Activated CD8-positive, alpha-beta memory T cell treated with anti-CD3 and anti-CD28 coated beads, Interleukin-2, amount 50 U/mL, for 24 hours (primary cell): ENCODE data around the gene GDNF.

Source experiments
- DNase-seq: peaks from one replicate; pipeline ENCODE4 v3.0.0-alpha.2; 2020; ENCODE audit errors: extremely low read depth

GDNF gene

GRCh38 chr5:37847978-37848425, 8.2 kb upstream of the GDNF start:
- no peak for DNase-seq

DNA sequence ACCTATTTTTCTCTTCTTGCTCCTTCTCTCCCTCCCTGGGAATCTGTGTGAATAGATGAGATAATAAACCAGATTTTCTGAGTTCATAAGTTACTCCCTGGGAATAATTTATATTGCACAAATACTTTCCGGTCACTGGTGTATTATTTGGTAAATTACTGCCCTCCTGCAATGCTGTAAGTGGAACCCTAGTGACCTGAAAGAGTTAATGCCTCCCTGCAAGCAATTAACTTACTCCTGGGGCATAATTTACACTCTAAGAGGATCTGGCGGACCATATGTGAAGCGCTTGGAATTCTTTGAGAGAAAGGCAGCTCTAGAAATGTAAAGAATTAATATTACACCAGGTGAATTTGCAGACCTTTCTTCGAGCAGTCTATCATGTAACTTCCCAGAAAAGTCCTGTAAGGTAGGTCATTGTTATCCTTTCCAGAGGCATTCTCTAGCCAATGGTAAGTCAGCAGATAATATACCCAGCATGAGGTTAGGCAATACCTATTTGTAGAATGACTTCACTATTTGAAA, 7.0 kb upstream of the GDNF start:
- no peak for DNase-seq

- DNase-seq, result no peak
Measured at GRCh38 chr5:37844009-37844408, 4.2 kb upstream of the GDNF start.

- no peak for DNase-seq
Measured at GRCh38 chr5:37842048-37842447, 2.2 kb upstream of the GDNF start.

GRCh38 chr5:37841203-37841602, 1.4 kb upstream of the GDNF start:
- DNase-seq, result no peak

DNA sequence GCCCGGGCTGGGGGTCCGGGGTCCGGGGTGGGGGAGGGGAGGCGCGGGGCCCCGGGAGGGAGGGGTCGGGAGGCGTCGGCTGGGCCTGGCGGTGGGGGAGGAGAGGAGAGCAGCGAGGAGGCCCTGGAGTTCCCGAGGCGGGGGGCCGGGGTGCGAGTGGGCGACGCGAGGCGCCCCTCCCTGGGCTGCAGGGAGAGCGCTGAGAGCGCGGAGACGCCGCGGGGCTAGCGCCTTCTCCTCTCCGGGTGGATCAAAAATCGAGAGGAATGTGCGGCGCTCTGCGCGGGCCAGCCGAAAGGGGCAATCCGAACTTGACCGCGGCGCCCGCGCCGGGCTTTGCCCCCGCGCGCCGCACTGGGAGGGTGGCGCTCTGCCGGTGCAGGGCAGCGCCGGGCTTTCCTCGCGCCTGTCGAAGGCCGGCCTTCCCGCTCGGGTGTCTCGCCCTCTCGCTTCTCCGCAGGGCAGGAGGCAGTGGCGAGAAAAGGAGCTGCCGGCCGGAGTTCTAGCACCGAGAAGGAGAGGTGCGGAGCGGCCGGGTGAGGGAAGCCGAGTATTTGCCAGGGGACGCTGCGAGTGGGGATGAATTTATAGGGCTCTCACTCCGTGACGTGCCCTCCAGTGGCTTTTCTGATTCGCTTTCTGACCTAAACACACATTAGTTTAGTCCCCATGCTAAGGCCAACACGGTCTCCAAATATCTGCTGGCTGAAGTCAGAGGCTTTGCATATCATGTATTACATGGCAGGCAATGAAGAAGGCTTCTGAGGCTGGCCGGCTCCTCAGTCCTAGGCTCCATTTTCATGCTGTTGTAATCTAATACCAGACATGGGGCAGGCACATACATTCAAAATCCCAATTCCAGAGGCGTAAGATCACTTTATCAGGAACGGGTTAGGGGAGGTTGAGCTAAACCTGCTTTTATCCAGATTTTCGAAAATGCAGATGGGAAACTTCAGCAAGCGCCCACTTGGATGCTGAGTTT, 503 bp upstream of the GDNF start:
- no peak for DNase-seq

DNA sequence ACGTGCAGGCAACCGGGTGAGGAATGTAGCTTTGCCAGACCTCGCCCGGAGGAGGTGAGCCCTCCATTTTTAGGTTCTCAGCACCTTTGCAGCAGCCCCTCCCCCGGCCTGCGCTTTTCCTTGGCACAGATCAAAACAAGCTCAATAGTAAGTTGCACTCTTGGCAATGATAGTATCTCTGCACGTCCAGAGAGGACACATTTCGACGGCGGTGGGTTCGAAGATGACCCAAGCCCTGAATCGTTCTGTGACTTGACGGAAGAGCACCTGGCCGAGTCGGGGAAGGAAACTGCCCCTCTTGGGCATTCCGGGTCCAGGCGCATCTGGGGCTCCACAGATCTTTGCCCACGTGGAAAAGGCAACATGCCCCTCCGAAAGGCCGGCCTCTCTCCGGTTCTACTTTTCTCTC, 904 bp downstream of the GDNF start:
- DNase-seq, result no peak

- no peak for DNase-seq
Measured at GRCh38 chr5:37838152-37838932, 1.5 kb downstream of the GDNF start.

GRCh38 chr5:37837414-37838032, 2.3 kb downstream of the GDNF start:
- DNase-seq, result peak; percentile 37

GRCh38 chr5:37836592-37837413, 3.0 kb downstream of the GDNF start:
- no peak for DNase-seq

DNA sequence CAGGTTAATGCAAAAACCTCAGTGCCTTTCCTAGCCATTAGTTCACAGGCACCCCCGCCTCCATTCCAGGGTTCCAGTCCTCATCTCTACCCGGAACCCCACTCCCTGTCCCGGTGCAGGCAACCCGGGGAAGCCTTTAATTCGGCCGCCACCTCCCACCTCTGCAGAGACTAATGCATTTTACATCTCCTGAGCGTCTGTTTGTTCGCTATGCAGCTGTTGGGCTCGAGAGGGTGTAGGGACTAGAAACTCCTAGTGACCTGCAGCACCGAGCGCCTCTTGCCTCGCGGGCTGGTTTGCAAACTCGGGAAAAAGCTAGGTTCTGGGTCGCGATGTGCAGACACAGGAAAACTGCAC, 3.6 kb downstream of the GDNF start:
- DNase-seq, result no peak

DNA sequence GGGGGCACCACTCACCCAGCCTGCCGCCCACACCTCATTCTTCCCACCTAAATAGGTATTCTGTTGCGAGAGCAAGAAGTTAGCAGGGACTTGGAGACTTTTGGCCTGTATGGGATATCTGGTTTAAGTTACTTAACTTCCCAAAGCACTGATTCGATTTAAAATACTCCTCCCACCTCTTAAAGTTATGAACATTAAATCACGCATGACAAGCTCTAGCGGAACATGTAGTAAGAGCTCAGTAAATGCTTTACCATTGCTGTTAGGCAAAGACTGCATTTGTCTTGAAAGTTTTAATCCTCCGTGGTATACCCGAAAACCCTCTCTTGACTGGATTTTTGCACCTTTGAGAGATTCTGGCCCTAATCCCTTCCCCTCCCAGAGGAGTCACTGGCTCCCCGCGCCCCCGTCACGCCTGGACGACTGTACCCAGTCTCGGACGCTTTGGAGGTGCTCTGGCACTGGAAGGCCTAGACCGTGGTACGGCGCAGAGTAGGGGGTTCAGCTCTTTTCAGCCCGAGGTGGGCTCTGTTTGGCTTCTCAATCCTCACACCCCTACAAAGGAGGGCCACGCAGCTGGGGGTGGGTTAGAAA, 4.4 kb downstream of the GDNF start:
- DNase-seq, result no peak

- no peak for DNase-seq
Measured at GRCh38 chr5:37834542-37835379, 5.1 kb downstream of the GDNF start.

DNA sequence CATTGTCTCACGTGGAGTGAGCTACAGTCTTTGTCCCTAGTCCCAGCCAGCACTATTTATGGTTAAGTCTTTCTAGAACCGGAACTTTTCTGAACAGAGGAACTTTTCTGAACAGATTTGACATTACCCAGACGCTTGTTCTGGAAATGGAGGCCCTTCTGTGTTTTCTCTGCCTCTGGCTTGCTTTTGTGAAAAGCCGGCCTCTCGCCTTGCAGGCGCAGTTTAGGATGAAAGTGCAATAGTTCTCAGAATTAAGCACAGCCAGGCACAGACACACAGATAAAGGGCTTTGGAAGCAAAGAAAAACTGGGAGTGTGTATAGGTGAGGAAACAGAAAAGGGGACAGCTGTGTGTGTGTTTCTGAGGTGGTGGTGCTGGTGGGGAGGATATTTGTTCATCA, 5.9 kb downstream of the GDNF start:
- no peak for DNase-seq

GRCh38 chr5:37831821-37832534, 7.9 kb downstream of the GDNF start:
- DNase-seq, result no peak

DNA sequence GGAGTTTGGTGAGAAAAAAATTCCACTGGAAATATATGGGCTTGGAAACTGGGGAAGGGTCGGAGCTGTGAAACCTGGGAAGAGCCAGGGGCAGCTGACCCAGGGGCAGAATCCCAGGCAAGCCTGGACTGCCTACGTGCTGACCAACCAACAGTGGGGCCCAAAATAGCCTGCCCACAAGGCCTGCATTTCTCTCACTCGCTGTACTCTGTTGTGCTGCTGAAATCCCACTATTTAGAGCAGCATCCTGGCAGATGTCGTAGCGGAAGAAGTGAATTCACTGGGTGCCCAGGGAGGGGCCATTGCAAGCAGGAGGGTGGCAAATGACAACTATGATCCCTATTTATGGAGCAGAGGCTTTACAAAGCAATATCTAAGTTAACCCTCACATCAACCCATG, 9.5 kb downstream of the GDNF start:
- DNase-seq, result no peak

- no peak for DNase-seq
Measured at GRCh38 chr5:37825334-37825915, 14.4 kb downstream of the GDNF start.

- DNase-seq, result no peak
Measured at GRCh38 chr5:37823433-37824152, 16.2 kb downstream of the GDNF start.
